ENCODE measurements around the gene CCDC14. TPM values are rescaled to one million over a fixed set of nuclear protein-coding genes. Genes with fewer than 3 reads are reported as not detected.

The CCDC14 gene
- total RNA-seq, 1 donor from 2014 or later = 33.2 TPM

Other genes with a start within 250 kb of the CCDC14 start
- gene MYLK, start 76.9 kb downstream of the CCDC14 start, total RNA-seq = 28.3 and 46.2 TPM in 2 replicates
- not detected in 2 replicates for gene ROPN1, start 30.9 kb upstream of the CCDC14 start, total RNA-seq
- 2.7 and 3.8 TPM in 2 replicates for gene KALRN, start 72.1 kb upstream of the CCDC14 start, total RNA-seq